ENCODE data around the gene REPIN1.

DNA sequence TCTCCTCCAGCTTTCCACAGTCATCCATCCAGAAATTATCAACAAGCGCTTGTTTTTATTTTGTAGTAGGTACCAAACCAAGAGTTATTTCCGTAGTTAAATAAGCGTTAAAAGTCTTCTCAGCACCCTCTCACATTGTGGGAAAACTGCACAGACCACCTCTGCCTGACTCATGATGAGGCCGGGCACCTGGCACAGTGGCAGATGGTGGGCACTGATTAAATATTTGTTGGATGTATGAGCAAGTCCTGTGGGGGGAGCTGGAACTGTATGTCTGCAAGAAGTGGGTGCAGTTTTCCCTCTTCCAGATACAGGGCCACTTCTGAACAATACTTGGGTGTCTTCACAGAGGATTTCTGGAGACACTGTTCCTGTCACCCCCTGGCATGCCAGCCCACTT is 5.3 kb upstream of the REPIN1 start:
- TF ChIP-seq CTCF (conservative IDR thresholded peaks at IDR 0.05; ENCODE audit: low read depth, low read length) (no peak), EZH2 (IDR thresholded peaks at IDR 0.05; ENCODE audit: low read length, unreplicated experiment) (no peak)
